ENCODE measurements around the gene NLRP5. TPM values are rescaled to one million over a fixed set of nuclear protein-coding genes. Genes with fewer than 3 reads are reported as not detected.

NLRP5 gene
- total RNA-seq, 1 donor from 2014 or later, result not detected

DNA sequence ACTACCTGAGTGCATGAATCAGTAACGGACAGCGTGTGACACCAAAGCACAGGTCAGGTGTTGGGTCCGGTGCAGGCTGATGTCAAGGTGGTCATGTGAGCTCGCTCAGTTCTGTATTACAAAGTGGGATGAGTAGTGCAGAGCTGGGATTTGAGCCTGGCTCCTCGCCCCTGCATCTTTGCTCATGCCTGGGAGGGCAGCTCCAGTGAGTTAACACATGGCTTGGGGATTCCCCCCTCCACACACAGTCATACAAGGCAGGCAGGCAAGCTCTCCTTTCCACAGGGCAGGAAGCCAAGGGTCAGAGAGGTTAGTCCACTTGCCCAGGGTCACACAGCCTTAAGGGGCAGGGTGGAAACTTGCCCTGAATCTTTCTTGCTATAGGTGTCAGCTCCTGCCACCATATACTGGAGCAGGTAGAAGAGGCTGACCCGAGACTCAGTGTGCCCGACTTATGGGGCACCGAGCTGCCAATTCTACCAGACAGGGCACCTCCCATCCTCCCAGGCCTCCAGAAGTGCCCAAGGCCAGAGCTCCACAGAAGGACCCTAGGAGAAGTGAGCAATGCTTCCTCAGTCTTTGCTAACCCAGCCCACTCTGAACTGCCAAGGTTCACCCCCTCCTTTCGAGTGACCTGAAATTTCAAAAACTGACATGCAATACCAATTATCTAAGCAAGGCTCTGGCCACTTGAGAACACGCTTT, 99.1 kb downstream of the NLRP5 start:
- no peak for DNase-seq (ENCODE audit: extremely low spot score in 2 of 2)
- intact Hi-C loops (cut with DNase I), result no loop called here

DNA sequence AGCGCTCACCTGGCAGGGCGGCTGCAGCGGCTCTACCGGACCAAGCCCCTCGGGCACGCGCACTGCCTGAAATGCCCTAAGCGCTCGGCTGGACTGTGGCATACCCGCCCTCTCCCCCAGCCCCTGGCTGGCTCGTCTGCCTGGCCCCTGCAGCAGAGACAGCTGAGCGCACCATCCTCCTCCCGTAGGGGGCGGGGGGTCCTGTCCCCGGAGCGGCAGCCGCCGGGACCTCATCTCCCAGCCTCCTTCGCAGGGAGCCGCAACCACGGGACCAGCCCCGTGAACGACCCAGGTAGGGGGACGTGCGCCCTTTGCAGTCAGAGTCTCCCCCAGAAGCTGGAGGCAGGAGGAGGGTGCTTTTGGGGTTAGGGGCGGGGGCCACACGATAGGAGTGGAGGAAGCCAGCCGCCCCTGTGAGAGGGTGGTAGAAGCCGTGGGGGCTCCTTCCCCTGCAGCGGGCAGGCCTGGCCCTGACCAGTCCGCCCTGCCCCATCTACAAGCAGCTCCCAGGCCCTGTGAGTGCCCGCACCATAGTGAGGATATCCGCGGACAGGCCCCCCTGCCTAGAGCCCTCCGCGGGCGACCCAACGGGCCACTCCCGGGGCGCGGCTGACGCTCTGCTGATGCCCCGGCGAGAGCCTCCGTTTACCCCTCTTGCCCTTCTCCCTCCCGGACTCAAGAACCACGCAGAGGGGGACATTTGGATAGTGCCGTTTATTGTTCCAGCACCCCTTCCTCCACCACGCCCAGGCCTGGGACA, 100.3 kb downstream of the NLRP5 start:
- Histone ChIP-seq H3K4me3 (no peak overlapping the region), H3K27ac (no peak overlapping the region), H3K4me1 (peaks cover 12% of the 10 kb centered on the region), H3K27me3 (no peaks in the 10 kb centered on the region), H3K9me3 (no peaks in the 10 kb centered on the region), H3K36me3 (peaks cover 0 to 10% of the 10 kb centered on the region in 2 donors)
- no peak for DNase-seq (ENCODE audit: extremely low spot score in 2 of 2)
- intact Hi-C loops (cut with DNase I), result no loop called here
- TF ChIP-seq POLR2A (IDR thresholded peaks at IDR 0.05) (no peak), CTCF (IDR thresholded peaks at IDR 0.05) (no peak), POLR2AphosphoS5 (IDR thresholded peaks at IDR 0.05; ENCODE audit: insufficient read depth in 1 of 2, low read depth in 1 of 2) (no peak)

More for the DNA sequence above, 99.1 kb downstream of the NLRP5 start:
- Histone ChIP-seq H3K27ac (no peak overlapping the region), H3K27me3 (no peaks in the 10 kb centered on the region), H3K4me1 (peaks cover 10% of the 10 kb centered on the region), H3K4me3 (no peak overlapping the region), H3K36me3 (peaks cover 0 to 9% of the 10 kb centered on the region in 2 donors), H3K9me3 (no peaks in the 10 kb centered on the region)
- TF ChIP-seq CTCF (IDR thresholded peaks at IDR 0.05), result no peak
- TF ChIP-seq POLR2A (IDR thresholded peaks at IDR 0.05), result no peak
- no peak for TF ChIP-seq POLR2AphosphoS5 (IDR thresholded peaks at IDR 0.05; ENCODE audit: insufficient read depth in 1 of 2, low read depth in 1 of 2)

DNA sequence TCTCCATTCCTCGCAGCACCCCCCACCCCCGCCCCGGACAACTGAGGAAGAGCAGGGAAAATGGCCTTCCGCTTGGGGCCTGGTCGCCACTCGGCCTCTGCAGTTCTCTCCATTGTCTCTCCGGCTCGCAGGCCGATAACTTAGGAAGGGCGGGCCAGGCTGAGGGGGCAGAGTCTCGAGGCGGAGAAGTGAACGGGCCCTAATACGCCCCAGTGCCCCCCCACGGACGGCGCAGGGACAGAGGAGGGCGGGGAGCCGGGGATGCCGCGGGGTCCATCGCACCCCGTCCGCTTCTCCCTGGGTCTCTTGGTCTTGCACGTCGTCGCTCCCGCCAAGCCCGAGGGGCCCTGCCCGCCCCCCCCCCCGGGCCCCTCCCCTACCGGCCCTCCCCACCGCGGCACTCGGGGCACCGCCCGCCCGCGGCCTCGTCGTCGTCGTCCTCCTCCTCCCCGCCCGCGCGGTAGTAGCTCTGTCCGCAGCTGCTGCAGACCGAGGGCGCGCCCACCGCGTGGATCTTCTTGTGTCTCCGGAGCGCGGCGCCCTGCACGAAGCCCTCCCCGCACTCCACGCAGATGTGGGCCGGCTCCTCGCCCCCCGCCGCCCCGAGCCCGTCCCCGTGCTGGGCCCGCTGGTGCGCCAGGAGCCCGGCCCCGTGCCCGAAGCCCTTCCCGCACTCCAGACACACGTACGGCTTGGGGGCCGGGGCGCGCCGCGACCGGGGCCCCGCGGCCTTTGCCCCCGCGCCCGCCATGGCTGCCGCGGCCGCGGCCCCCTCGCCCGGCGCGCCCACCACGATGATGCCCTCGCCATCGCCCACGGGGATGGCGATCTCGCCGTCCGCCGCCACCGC, 101.3 kb downstream of the NLRP5 start:
- Histone ChIP-seq H3K4me1 (peaks cover 12% of the 10 kb centered on the region), H3K4me3 (no peak overlapping the region), H3K27me3 (no peaks in the 10 kb centered on the region), H3K9me3 (no peaks in the 10 kb centered on the region), H3K27ac (no peak overlapping the region), H3K36me3 (peaks cover 0 to 10% of the 10 kb centered on the region in 2 donors)
- DNase-seq (ENCODE audit: extremely low spot score in 2 of 2), result no peak
- TF ChIP-seq CTCF (IDR thresholded peaks at IDR 0.05), result no peak
- no peak for TF ChIP-seq POLR2AphosphoS5 (IDR thresholded peaks at IDR 0.05; ENCODE audit: insufficient read depth in 1 of 2, low read depth in 1 of 2)
- TF ChIP-seq POLR2A (IDR thresholded peaks at IDR 0.05), result no peak
- intact Hi-C loops (cut with DNase I), result no loop called here

- intact Hi-C loops (cut with DNase I), result no loop called here
- Histone ChIP-seq H3K4me3 (no peak overlapping the region), H3K9me3 (no peaks in the 10 kb centered on the region), H3K27ac (no peak overlapping the region), H3K4me1 (peaks cover 12% of the 10 kb centered on the region), H3K27me3 (no peaks in the 10 kb centered on the region), H3K36me3 (peaks cover 0 to 10% of the 10 kb centered on the region in 2 donors)
- no peak for TF ChIP-seq POLR2A (IDR thresholded peaks at IDR 0.05)
- TF ChIP-seq CTCF (IDR thresholded peaks at IDR 0.05), result no peak
- TF ChIP-seq POLR2AphosphoS5 (IDR thresholded peaks at IDR 0.05; ENCODE audit: insufficient read depth in 1 of 2, low read depth in 1 of 2), result no peak
- DNase-seq (ENCODE audit: extremely low spot score in 2 of 2), result no peak
Measured at GRCh38 chr19:56088497-56089215, 102.1 kb downstream of the NLRP5 start.

Data from vagina (tissue), 2 donors.